Glomerular endothelial cell (primary cell): Measurements from ENCODE around the gene PLEKHM3. TPM values are rescaled to one million over a fixed set of nuclear protein-coding genes. Genes with fewer than 3 reads are reported as not detected.

Experiments
- DNase-seq: peaks from one replicate; pipeline ENCODE4 v3.0.0-alpha.2; 2011; ENCODE audit warnings: low read depth, low spot score; ENCODE audit errors: extremely low read depth
- total RNA-seq: library from RNA; depleted of rRNA; stranded (reverse); fragments of >200 nt; gene quantifications from 2 replicates; pipeline ENCODE4 v1.2.3, GENCODE V29; 2015

PLEKHM3 gene
- total RNA-seq, 1 donor from 2014 or later = 7.8 TPM

DNA sequence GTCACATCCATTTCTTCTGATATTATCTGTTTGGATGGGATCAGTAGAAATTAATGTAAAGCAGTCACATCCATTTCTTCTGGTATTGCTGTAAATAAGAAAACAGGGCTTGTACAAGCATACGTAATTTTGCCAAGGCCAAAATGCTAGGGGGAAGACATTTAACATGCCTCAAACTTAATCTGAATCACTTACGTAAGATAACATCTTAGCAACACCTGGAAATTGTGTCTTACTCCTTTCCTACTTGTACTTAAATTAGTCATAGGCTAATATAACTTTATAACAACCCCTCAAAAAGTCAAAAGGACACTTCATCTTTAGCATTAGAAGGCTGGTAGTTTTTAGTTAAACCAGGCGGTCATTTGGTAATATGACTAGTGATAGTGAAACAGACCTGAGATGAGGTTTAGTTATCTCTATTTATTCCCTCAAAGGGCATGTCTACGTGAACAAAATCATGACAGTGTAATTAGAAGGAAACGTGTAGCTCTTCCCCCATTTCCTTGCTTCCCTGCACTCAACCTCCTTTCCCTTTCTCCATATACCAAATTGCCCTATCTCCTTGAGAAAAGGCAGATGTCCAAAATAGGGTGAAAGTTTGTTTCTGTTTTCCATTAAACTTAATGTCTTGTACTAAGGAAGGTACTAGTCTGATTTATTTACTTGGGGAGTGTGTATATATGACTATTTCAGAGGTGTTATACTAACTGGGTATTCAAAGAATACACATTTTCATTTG is 156.3 kb downstream of the PLEKHM3 start:
- DNase-seq = no peak

DNA sequence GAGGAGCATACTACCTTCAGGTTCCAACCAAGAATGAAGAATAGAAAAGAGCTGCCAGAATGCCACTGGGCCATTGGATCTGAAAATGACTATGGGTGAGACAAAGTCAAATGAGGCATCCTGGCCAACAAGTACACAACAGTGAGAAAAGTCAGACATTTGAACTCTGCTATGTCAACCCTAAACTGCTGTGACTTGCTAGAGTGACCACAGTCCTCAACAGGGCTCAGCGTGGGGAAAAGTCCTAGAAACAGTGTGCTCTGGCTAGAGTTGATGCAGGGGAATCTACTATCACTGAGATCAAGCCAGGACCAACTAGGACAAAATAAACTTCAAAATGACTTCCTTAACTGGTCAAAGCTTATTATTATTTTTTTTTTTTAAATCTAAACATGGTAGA is 157.4 kb downstream of the PLEKHM3 start:
- no peak for DNase-seq

DNA sequence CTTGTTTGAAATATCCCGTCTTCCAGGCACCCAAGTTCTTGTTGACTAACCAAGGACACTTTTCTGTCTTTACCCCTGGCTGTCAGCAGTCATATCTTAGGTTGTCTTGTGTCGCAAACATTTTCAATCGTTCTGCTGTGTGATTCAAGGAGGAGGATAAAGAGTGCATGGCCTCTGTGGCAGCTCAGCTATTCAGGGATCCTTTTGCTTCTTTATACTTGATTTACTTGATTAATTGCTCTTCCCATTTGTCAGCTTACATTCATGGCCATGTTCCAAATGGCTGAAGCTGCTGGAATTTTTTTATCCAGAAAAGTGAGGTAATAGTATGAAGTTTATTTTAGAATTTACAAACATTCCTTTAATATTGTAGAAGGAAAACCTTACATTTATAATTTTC is 158.3 kb downstream of the PLEKHM3 start:
- no peak for DNase-seq

DNA sequence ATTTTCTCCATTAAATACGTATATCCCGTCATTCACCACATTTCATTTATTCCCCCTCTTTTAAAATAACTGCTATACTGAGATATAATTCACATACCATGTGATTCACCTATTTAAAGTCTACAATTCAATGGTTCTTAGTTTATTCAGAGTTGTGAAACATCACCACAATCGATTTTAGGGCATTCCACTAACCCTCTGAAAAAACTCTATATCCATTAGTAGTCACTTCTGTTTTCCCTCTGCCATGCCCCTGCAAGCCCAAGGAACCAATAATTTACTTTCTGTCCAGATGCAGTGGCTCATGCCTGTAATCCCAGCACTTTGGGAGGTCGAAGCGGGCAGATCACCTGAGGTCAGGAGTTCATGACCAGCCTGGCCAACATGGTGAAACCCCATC is 160.1 kb downstream of the PLEKHM3 start:
- DNase-seq = no peak

DNA sequence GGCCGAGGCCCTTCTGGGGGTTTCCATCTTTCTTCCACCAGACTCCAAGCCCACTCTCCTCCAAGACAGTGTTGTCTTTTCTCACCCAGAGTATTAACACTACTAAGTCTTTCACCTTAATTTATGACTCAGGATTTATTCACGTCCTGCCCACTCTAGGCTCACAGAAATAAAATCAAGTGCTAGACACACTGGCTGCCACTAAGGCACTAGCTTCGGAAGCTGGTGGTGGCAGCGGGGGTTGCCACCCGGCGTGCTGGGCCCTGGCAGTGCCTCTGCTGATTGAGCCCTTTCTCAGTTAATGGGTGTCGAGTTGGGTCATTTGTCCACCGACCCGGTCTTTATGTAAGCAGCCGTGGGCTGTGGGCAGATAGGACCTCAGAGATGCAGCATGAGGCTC is 162.0 kb downstream of the PLEKHM3 start:
- no peak for DNase-seq

DNA sequence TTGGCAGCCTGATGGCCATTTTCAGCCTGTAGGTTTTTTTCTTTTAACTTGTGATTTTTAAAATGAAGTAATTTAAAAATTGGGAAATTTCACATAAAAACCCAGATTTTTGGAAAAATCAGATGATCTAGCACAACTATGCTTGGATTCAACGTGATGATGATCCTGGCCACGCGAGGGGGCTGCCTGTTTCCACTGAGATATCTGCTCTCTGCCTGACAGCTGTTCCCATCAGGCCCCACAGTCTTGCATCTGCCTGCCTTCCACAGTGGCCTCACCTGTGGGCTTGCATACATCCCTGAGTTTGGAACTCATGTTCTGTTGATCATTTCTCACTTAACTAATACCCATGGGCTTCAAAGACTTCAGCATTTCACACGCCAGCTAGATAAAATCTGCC is 163.5 kb downstream of the PLEKHM3 start:
- DNase-seq = no peak

DNA sequence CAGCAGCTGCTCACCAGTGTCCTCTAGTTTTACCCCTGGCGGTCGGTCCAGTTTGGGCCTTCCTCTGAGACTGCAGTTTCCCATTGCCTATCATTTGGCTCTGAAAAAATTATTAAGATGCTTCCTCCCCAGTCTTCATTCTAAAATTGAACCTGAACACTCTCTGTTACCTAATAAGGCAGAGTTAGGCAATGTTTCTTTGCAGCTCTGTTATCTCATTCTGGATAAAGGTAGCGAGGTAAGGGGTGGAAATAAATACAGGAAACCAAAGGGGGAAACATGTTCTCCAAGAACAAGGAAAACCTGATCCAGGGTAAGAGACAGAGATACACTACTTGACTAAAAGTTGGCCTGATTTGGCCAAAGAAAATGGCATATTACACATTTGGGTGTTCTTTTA is 164.6 kb downstream of the PLEKHM3 start:
- DNase-seq = no peak

DNA sequence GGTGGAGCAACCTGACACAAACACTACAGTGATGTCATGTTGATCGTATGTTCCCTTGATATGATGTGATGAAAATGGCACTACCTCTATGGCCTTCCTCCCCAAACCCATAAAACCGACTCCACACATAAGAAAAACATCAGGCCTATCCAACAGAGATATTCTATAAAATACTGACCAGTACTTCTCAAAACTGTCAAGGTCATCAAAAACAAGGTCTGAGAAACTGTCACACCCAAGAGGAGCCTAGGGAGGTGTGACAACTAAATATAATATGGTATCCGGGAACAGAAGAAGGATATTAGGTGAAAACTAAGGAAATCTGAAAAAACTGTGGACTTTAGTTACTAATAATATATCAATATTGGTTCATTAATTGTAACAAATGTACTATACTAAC is 169.7 kb downstream of the PLEKHM3 start:
- no peak for DNase-seq

DNA sequence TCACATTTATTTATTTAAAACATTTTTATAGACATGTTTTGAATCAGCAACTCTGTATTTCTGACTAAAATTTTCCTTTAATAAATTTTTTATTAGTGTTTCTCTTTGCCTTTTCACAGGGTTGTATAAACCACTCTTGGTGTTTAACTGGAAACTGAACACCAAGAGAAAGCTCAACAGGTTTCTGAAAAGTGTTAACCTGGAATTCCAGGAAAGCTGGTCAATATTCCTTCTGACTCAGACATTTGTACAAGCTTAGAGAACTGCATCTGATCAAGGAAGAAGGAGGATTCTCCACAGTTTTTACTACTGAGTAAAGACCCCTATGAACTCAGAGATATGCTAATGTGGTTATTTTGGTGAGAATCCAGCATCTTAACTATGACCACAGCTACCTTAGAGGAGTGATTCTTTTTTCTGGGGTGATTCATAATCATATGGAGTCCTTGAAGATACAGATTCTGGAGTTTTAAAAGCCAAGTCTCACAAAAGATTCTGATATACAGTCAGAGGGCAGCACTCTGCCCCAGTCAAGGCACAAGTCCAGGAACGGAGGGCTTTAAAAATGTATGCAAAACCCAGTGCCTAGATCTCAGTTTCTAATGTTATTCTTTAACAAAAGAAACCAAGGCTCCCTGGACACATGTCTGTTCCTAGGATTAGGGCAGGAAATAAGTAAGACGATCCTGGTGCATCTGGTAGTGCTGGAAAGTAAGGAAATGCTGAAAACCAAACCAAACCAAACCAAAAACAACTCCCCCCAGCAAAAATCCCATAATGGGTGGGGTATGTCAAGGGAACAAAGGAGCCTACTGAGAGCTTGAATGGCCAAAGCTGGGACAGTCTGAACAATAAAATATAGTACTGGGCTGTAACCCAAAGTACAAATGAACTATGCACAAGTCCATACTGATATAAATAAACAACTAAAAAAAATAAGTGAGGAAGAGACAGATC is 170.6 kb downstream of the PLEKHM3 start:
- no peak for DNase-seq

DNA sequence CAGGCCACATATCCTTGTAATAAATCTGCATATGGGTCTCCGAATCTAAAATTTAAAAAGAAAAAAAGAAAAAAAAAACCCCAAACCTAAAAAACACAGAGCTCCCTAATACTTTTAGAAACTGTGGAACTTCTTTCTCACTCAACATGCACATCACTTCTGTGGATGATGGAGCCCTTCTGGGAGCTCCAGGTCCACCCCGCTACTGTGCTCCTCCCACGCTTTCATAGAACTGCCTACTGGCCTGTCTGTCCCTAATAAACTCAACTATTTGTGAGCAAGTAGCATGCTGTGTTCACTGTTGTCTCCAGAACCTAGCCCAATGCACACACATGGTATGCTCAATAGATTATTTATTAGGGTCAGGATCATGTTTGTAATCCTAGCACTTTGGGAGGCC is 172.5 kb downstream of the PLEKHM3 start:
- no peak for DNase-seq

DNA sequence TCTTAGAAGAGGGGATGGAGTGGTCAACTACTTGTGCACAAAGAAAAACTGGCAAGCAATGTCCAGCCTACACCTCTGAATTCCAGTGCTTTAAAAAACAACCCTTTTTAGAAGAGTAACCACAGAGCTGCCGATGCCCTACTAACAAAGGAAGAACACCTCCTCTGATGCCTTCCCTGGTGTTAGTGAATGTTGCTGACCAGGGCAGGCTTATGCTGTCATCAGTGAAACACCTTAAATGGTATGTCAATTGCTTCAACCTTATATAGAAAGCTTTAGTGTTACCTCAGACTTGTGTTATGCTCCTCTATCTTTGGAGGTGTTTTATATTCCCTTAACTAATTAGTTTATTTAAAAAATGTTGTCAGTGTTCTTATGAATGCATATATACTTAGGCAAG is 175.9 kb downstream of the PLEKHM3 start:
- no peak for DNase-seq

DNA sequence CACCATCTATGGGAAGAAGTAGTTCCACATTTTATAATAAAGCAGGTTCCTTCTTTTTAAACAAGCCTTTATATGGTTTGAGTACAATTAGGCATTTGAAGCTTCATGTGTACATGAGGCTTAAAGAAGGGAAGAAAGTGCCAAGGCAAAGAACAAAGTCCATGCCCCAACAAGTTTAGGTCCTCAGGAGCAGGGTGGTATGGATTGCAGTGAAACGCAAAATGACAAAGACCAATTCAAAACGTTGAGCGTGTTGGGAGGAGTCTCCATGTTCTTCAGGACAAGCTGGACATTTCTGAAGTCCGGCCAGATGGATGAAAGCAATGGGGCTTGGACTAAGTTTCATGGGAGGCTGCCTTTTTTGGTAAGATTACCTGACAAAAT is 176.8 kb downstream of the PLEKHM3 start:
- DNase-seq = no peak

DNA sequence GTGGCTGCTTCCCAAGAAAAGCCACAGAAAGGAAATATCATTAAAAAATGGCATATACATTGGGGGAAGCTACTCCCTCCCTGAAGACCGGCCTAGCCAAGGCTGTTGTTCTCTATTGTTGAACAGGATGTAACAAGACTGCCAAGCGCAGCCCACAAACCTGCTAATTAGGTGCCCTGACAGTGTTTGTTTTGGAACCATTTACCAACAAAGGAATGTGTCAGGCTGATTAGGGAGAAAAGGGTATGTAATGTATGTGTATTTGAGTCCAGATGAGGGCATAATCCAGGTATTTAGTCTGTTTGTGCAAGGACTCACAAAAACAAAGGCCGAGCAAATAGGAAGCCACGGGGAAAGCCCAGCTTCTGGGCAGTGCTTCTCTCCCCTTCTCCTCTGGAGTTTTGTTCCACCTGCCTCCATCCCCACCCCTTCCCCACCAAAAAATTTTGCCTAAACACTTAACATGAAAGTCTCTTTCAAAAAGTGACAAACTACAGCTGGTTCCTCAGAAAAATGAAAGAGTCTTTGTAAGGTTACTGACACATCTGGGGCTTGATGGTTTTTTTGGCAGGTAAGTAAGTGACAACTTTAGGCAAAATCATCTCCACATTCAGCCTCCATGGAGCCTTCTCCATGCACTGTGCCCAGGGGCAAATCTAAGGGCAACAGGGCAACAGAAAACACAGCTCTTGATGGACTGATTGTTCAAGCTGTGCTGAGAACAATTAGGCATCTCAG is 177.4 kb downstream of the PLEKHM3 start:
- peak; percentile 80 for DNase-seq

DNA sequence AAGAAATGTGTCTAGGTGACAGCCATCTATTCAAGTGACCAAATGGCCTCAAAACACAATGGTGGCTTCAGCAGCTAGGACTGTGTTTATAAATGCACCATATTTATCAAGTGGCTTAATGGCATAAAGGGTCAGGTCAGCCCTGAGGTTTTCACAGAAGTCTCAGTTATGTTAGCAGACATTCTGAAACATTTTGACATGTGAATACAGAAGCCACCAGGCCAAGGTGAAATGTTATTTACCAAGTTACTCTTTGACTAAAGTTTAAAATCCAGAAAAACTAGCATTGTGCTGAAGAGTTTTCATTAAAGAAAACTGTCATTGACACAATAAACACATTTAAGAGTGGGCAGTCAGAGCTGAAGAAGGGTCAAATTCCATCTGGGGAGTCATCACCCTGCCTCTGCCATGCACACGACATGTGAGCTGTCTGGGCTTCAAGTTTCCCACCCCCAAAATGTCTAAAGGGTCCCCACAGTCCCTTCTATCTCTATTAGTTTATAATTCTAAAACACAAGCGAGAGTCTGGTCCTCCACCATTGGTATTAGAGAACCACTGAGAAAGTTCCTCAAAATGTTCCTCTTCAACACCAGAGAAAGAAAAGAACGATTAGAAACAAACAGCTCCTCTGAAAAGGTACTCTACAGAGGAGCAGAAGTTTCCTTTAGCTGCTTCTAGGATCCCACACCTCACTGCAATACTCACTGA is 178.1 kb downstream of the PLEKHM3 start:
- DNase-seq = no peak

DNA sequence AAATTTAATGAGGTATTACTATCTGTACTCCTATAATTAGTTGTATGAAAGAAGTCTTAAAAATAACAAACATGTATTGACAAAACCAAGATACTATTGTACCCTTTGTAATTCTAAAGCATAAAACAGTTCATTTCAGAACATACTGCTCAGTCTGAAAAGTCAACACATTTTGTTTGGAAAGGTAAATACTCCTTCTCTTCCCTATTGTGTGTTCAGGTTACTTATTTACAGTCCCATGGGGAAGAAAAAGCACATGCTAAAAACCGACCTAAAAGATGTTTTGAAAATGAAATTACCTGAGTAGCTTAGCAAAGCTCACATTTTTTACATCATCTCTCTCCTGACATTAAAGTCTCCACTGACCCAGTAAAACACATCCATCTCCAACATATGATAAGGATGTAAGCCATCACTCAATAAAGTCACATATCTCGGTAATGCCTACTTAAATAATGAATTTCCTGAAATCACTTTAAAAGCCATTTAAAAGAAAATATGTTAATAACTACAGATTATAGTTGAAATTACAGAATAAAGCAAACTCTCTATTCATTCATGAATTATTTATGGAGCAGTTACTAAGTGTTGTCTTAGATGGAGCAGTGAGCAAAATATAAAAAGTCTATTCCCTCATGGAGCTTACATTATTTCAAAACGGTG is 180.0 kb downstream of the PLEKHM3 start:
- no peak for DNase-seq

DNA sequence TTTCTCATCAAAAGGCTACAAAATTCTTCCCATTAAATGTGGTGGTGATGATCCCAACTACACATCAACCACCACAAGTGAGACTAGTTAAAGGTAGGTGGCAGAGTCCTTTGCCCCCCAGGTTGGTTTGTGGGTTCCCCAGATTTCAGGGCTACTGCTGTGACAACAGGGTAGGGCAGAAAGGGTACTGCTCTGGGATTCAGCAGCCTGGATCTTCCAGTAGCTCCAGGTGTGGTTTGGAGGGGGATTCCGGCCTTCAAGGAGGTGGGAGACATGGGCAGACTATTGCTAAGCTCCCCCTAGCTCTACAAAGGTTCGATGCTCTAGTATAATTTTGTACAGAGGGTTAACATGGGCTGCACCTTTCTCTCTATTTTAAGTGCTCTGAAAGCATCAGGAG is 180.7 kb downstream of the PLEKHM3 start:
- no peak for DNase-seq

DNA sequence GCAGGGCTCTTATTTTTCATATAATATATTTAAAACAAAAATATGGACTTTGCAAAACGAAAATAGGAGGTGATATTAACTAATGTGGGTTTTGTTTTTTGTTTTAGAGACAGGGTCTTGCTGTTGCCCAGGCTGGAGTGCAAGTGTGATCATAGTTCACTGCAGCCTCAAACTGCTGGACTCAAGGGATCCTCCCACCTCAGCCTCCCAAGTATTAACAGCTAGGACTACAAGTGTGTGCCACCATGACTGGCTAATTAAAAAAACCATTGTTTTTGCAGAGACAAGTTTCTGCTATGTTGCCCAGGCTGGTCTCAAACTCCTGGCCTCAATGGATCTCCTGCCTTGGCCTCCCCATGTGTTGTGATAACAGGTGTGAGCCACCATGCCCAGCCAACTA is 185.2 kb downstream of the PLEKHM3 start:
- DNase-seq = no peak

DNA sequence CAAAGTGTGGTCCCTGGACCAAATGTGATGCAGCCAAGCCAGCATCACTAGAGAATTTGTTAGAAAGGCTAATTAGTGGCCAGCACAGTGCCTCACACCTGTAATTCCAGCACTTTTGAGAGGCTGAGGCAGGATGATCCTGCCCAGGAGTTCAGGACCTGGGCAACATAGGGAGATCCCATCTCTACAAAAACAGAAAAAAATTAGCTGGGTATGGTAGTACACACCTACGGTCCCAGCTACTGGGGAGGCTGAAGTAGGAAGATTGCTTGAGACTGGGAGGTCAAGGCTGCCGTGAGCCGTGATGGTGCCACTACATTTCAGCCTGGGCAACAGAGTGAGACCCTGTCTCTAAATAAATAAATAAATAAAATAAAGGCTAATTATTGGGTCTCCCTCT is 185.8 kb downstream of the PLEKHM3 start:
- no peak for DNase-seq

DNA sequence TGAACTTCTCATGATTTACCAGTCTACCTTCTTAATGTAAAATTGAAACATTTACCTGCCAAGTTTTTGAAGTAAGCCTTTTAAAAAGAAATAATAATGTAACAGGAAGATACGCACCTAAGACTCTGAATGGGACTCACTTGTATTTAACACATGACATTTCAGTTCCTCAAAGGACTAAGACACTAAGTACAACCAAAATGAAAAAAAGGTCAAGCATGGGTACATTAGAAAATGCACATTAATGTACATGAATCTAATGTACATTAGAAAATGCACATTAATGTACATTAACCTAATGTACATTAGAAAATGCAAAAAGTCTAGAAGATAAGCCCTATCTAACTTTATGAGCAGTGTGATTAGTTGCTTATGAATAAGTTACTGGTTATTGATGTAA is 186.3 kb downstream of the PLEKHM3 start:
- DNase-seq = no peak

DNA sequence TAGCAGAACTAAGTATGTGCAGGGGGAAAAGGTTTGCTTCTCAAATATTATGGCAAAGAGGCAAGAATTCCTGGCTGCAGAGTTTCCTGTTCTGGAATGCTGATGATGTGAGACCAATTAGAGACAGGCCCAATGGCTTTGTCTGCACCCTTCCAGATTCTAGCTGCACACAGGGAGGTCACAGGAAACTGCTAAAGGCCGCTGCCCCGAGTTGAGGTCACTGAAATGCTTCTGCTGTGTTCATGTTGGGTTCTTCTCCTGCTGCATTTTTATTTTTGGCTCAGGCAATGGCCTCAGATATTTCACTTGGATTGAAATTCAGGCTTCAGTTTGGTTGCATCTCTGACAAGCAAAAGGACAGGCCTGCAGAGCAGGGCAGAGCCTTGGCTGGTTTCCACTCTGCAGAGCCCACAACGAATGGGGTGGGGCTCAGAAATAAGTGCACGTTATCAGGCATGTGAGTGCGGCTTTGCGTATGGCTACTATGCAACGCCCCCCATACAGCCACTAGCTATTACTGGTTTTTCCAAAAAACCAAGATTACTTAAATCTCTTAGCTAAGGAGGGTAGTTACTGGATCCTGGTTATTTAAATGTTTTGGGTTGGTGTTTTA is 188.7 kb downstream of the PLEKHM3 start:
- no peak for DNase-seq
